Medulla oblongata (tissue), 1 donor: ENCODE data around the gene RAB4A.
"Not testable (repeated sequence)": the region's sequence is repeated elsewhere in the genome, so short reads cannot be mapped to it uniquely, and the experiment has no call there.

ENCODE experiments used
- DNase-seq: peaks from one replicate; pipeline ENCODE4 v3.0.0-alpha.2; 2015; ENCODE audit errors: extremely low spot score

Gene RAB4A

DNA sequence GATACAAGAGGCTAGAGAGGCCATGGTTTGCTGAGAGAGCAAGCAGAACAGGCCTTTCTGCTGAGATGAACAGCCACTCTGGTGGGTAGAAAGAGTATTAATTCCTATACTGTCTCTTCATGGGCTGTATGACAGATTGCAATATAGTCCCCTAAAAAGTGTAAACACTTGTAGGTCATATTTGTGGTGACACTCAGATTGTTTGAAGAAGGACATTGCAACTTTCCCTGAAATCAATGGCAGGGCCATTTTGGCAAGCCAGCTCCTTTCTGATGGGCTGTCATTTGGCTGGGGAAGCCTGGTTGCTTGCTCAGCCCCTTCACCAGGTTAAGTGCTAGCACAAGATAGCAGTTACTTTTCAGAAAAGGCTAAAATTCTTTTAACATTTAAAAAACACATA lies 27.5 kb downstream of the RAB4A start:
- no peak for DNase-seq

DNA sequence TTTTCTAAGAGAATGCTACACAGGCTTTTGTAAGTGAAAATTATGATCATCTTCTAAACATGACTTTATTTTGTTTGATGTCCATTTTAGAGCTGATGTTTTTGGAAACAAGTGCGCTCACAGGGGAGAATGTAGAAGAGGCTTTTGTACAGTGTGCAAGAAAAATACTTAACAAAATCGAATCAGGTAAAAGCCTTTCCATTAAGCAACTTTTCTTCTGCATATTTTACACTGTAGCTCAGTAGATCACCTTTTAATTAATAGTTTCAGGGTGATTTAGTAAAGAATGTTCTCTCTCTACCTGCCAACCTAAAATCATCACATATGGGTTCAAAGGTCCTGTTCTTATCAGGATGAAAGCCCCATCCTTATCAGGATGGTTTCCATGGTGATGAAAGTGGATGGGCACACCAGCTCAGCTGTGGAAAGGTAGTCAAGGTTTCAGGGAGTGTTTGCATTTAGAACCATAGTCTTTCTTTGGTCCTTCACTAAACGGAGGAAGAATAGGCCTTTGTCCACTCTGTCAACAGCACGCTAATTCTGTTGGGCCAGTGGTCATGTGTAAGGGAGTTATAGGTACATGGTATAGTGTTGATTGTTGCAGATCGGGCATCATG lies 28.1 kb downstream of the RAB4A start:
- no peak for DNase-seq

DNA sequence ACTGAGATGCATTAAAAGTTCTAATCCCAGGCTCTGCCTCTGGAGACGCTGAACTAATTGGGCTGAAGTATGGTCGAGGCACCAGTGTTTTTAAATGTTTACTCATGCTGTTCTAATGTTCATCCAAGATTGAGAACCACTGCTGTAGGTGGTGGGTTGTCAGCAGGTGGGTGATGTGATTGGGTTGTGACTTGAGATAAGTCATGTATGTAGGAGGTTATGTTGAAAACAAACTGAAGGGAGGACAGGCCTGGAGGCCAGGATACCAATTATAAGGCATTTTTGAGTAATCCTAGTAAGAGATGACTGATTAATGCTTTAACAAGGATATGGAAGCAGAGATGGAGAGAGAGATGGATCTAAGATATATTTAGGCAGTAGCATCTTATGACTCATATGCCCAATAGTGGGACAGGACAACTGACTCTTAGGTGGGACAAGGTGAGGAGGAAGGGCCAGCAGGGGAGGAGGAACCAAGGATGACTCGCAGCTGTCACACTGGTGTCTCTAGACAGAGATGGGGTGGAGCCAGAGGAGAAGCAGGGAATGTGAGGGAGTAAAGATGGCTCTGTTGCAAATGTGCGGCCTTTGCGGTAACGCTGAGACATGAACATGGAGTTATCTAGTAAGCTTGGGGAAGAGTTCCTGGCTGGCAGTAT lies 29.3 kb downstream of the RAB4A start:
- no peak for DNase-seq

DNA sequence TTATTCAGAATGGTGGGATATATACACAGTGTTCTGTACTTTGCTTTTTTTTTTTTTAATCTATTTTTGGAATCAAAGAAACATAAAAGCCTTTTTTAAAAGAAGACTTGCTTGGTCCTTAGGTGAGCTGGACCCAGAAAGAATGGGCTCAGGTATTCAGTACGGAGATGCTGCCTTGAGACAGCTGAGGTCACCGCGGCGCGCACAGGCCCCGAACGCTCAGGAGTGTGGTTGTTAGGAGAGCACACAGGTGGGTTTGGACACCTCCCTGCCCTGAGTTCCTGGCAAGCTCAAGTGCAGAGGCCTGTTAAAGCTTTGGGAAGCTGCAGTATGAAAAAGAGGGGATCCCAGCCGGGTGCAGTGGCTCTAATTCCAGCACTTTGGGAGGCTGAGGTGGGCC lies 31.8 kb downstream of the RAB4A start:
- DNase-seq, result no peak

DNA sequence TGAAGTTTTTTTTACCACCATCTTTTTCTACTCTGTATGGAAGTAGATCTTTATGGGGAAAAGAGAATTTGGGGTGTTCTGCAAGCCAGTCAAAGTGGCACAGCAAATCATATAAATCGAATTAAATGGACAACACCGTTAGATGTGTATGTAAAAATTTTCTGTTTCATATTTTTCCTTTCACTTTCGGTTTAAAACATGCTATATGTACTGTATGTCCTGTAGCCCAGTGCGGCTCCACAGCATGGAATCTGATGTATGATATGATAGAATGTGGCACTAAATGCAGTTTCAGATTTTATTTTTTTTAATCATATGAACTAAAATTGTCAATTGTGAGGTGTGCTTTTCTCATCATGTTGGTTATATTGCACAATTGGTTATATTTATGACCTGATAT lies 32.9 kb downstream of the RAB4A start:
- no peak for DNase-seq

DNA sequence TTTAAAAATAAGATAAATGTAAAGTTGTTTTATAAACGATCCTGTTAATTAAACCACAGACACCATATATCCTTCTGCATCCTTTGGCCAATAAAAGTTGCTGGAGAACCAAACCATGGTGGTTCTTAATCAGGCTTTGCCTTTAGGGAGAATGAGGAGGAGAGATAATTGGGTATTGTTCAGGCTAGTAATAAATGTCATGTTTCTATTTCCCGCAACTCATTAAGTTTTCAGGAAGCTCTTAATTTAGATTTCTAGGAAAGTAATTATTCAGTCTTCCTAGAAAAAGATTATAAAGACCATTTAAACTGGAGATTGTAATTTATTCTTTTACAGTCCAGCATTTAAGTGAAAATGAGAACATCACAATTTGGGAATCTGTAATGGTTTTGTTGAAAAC lies 34.5 kb downstream of the RAB4A start:
- DNase-seq, result no peak

DNA sequence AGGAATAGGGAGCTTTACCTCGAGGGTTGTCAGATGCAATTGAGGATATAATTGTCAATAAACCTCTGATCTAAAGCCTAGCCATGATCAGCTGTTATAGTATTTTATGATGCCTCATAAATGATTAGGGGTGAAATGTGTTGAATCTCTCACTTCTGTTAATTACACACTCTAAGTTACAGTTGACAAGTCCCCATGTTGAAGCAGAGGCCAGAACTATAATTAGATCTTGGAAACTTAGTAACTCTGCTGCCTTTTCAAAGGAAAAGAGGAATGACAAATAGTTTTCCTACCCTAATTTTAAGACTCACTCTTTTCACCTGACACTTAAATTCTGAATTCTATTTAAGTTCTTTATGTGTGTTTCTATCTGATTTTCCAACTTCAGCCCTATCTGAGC lies 38.2 kb downstream of the RAB4A start:
- DNase-seq, result no peak

DNA sequence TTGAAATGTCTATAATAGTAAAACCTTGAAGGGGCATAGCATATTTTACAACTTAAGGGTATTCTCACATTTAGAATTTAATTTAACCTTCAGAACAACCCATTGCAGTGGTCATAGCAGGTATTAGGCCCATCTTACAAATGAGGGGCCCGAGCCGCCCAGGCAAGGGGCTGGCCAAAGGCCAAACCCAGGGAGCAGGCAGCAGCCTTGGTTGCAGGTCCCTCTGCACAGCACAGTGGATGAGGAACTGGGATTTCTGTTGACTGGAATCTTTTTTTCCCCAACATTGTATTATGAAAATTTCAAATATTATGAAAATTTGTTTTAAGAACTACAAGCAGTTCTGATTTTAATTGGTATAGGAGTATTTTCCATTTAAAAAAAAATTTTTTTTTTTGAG lies 38.8 kb downstream of the RAB4A start:
- DNase-seq, result no peak

DNA sequence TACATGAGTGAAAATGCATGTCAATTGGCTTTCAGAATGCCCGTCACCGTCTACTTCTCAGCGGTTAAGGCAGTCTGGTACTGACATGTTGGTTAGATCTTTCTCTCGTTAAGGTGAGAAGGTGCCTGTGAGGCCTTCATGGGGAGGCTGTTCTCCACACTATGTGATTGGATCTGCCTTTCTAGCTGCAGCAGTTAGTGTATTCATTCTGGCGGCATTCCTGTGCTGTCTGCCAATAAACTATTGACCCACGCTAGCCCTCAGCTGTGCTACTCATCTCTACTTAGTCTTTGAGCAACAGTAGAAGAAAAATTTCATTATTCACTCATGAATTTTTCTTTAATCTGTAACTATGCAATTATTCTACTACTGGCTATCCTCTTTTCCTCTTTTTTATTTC lies 39.9 kb downstream of the RAB4A start:
- DNase-seq, result no peak

DNA sequence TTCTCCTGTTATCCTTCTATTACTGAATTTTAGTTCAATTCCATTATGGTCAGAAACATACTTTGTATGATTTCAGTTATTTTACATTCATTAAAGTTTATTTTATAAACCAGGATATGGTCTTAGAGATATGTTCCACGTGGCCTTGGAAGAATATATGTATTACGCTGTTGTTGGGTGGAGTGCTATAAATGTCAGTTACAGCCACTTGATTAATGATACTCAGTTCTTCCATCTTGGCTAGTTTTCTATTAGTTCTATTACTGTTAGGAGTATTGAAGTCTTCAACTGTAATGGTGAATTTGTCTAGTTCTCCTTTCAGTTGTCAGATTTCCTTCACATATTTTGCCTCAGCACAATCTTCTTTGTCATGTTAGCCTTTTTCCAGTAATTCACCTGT lies 45.3 kb downstream of the RAB4A start:
- DNase-seq, result no peak

DNA sequence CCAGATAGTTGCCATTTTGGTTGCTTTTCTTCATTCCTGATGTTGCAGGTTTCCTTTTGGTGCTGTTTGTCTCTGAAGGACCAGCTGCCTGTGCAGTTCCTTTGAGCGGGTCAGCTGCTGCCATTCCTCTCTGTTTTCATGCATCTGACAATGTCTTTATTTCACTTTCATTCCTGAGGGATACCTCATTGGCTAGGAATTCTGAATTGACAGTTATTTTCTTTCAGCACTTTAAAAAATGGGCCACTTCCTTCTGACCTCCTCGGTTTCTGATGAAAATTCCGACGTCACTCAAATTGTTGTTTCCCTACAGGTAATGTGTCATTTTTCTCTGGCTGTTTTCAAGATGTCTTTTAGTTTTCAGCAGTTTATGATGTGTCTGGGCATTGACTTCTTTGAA lies 47.1 kb downstream of the RAB4A start:
- DNase-seq, result no peak

DNA sequence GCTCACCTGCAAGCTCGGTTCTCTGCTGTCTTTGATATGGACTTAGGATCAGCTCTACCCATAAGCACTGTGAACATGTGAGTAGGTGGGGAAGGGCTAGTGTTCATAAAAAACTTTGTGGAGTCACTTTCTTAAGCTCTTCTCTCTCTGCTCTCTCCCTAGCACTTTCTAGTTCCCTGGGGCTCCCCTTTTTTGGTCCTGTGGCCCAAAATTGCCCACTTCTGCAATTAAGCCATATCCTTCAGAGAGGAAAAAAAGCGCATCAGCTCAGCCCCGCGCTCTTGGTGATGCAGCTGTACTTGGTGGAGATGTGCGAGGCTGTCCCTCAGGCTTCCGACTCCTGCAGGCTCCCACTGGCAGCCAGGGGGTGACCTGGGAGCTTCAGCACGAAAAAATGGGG lies 48.6 kb downstream of the RAB4A start:
- no peak for DNase-seq

DNA sequence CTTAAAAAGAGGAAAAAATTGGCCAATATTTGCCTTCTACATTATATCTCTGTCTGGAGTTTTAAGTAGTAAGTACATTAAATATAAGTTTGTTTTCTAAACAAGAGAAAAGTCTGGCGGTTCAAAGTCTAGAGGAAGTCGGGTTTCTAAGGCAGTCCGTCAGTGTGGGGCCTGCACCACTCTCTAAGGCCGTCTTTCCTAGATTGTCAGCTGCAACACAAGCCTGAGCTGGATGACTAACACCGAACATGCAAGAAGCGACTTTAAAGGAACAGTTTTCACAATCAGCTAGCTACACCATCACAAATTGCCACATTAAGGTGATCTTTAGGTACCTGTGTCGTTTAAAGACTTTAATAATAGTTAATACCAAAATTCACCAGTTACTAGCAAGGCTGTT lies 52.3 kb downstream of the RAB4A start:
- no peak for DNase-seq

DNA sequence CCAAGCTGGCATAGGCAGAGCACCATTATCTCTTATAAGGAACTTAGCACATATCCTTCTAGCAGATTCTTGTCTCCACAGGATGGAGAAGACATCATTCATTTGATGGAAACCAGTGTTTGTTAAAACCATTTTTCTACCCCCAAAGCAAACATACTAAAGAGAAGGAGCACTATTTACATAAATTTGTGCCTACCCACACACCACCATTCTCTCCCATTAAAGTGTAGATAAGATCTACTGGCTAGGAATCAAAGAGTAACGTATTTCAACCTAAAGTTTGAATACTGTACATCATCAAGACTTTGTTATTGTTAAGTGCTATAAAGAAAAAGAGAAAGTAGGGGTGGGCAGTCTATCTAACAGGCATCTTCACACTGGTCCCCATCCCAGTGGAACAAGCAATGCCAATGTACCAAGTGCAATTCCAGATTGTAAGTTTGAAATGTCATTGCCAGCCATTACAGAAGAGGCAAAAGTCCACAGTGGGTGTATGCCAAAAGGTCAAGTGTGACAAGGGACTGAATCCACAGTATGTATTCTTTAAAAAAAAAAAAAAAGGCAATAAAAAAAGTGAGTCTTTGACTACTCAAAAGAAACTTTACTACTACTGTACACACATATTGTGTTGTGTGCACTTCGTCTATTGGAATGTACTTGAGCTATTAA lies 53.1 kb downstream of the RAB4A start:
- no peak for DNase-seq

DNA sequence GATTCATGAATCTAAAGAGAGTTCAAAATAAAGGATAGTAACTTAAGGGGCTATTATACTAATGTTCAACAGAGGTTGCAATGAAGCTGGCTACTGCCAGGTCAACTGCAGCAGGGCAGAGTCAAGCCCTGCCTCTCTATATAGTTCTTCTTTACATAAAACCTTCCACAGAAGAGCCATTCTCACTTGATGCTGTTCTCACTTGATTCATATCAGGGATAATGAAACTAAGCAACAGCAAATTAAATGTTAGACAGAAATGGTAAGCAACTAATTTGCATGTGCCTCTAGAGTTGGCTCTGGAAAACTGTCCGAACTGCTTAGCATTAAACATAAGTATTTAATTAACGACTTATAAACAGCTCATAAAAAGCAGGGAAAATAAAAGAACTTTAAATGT lies 54.5 kb downstream of the RAB4A start:
- no peak for DNase-seq

DNA sequence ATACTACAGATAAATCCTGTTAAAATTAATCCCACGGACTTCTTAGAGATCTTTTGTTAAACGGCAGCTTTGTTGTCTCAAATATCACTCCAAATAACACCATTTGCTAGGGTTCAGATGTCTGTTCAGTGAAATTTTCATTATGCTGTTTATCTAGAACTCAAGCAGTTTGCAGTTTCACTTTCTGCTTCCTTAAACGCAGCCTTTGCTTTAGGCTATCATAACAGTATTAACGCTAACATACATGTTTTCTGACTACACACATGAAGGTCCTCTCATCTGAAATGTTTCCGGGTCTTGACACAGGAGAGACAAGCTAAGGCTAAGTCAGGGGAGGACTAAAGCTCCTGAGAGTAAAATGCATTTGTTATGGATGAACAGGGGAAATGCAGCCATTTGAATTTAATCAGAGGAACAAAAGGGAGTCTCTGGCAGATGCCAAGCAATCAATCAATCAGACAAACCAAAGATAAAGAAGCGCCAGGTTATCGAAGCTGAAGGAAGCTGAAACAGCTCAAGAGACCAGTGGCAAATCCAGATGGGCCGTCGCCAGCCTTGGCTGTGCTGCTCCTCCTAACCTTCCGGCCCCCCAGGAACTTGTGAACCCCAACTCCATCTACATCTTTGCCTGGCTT lies 55.1 kb downstream of the RAB4A start:
- no peak for DNase-seq

DNA sequence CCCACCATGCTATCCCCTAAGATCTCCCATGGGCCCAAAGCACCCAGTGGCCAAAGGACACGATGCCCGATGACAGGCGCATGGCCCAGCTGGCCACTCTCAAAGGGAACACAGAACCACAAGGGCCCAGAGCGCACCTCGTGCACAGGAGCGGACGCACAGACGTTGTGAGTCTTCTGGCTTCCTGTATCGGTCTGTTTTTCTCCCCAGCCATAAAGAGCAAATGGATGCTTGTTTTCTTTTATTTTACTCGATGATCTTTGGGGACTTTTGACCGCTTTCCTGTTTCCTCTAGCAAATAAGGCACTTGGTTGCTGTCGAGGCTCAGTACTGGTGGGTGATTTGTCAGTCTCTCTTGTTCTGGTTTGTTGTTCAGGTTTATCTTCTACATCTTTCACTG lies 55.7 kb downstream of the RAB4A start:
- no peak for DNase-seq

DNA sequence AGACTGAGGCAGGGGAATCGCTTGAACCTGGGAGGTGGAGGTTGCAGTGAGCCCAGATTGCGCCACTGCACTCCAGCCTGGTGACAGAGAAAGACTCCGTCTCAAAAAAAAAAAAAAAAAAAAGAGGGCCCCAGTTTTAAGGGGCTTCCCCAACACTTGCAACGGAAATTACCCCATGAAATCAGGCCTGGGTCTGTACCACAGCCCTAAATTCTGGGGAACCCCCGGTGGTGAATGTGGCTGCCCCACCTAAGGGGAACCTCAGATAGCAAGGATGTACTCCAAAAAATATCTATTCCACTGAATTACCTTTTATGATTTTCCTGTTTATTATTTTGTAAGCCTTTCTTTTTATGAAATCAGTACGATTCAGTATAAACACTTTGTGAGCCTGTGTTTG lies 56.9 kb downstream of the RAB4A start:
- not testable (repeated sequence) for DNase-seq

DNA sequence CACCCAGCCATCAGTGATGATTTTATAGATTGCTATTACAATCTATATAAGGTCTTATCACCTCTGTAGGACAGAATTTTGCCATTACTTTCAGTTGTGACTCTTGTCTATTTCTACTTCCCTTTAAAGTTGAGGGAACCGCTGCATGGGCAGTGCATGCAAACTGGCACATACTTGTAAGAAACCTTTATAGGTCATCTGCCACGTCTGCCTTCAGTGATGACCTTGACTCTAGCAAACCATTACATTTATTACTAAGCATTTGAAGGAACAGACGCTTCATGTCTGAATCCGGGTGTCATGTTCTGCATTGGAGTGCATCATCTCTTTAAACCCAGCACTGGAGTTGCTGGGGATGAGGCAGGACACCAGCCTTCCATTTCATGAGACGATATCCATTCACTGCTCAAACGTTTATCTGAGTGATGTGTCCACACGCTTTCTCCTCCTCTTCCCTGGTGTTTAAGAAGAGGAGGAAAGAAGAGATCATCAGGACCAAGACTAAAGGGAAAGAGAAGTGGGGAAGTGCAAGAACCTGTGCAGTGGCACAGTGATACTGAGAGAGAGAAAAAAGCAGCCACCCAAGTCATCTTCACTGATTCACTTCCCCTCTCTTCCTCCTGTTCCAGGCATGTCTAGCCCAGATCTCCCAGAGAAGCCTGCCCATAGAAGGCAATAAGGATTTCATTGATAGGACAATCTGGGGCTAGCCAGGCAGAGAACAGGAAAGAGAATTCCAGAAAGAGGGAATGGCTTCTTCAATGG lies 57.9 kb downstream of the RAB4A start:
- no peak for DNase-seq

DNA sequence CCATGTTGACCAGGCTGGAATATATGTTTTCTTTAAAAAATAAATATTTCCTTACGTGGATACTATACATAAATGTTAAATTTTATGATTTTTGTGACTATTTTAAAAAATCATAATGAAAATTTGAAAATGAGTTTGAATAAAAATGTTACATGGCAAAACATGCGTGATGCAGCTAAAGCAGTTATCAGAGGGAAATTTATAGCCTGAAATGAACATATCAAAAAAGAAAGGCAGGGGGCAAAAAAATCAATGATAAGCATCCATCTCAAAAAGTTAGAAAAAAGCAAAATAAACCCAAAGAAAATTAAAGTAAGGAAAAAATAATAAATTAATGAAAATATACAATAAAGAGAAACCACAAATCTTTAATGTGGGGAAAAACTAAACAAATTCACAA lies 63.4 kb downstream of the RAB4A start:
- DNase-seq, result no peak

DNA sequence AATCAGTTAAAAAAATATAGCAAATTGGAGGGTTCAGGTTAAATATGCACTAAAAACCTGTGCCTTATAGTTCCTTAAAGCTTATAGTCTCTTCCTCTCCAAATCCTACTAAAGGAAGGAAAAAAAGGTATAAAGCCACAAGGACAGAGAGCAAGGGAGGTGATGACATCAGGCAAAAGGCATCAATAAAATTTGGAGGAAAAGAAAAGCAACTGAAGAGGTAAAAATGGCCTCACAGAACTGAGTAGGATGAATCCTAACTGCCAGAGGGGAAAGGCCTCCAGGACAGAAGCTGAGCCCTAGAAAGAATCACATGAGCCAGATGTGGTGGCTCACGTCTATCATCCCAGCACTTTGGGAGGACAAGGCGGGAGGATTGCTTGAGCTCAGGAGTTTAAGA lies 63.8 kb downstream of the RAB4A start:
- no peak for DNase-seq

DNA sequence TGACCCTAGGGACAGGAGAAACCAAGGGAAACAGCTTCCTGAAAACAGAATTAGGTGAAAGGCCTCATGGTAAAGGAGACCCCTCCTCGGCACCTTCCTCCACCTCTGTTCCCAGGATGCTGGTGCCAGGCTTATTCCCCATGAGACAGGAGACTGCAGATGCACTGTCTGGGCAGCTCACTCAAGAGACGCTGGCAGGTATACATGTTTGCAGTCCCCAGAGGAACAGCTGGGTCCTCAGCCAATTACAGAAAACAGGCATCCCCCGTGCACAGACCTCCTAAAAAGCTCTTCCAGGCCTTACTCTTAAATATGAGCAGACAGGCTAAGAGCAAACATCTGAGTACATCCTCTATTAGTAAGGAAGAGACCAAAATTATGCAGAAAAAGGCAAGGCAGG lies 65.4 kb downstream of the RAB4A start:
- no peak for DNase-seq
